Breast epithelium (tissue), 3 donors: Measurements from ENCODE around the gene SPACDR.

Experiments used
- CTCF ChIP-seq, 3 donors: fragments of 450-650 bp; IDR thresholded peaks; one replicate each; pipeline ENCODE4 v1.5.1; 2016 to 2017; ENCODE audit warnings: antibody characterized with exemption in 3 of 3, mild to moderate bottlenecking in 3 of 3, moderate library complexity in 3 of 3
- POLR2A ChIP-seq: fragments of 450-650 bp; IDR thresholded peaks from one replicate; pipeline ENCODE4 v1.6.1; 2016; ENCODE audit warnings: antibody characterized with exemption, mild to moderate bottlenecking, moderate library complexity
- POLR2AphosphoS5 ChIP-seq, 3 donors: sonication (generic); formaldehyde crosslinking; IDR thresholded peaks; one replicate each; pipeline ENCODE4 v1.6.1; 2017; ENCODE audit warnings: antibody characterized with exemption in 3 of 3

- TF ChIP-seq CTCF (IDR thresholded peaks at IDR 0.05) (no peak), POLR2A (no peak), POLR2AphosphoS5 (IDR thresholded peaks at IDR 0.05) (no peak)
These were observed 25.9 kb downstream of the SPACDR start for GRCh38 chr7:100438172-100438571.
